K562 (cell line): ENCODE measurements around the gene HELT. TPM values are rescaled to one million over a fixed set of nuclear protein-coding genes. Genes with fewer than 3 reads are reported as not detected.

Experiments used
- ATAC-seq: fragments of 200-7000 bp; cut with Tn5 transposase; 3 replicates; pipeline ENCODE4 v1.9.1; 2020; ENCODE audit warnings: moderate library complexity
- BruUV-seq: library from RNA; stranded (reverse); fragments of 400-500 nt; replicated peaks from 2 replicates; lab custom pipeline; 2021; lab: Mats Ljungman, UMichigan
- CTCF ChIA-PET: fragments of 300-600 bp; formaldehyde crosslinking; extraction: SDS; loops from one replicate; lab custom pipeline; 2021; ENCODE audit warnings: low intra/inter-chr PET ratio; lab: Yijun Ruan, JAX
- POLR2A ChIA-PET: fragments of 300-600, 350-650 bp; sonication (Branson Sonifier 250); formaldehyde crosslinking; extraction: SDS; loops from one replicate; lab custom pipeline; 2021; ENCODE audit warnings: antibody characterized with exemption, inconsistent platforms; lab: Yijun Ruan, JAX
- DNase-seq, 4 experiments: peaks; one replicate each; pipeline versions ENCODE4 v3.0.0 to v3.0.0-alpha.2; 2011 to 2018; ENCODE audit warnings: low spot score in 3 of 4, mixed read lengths in 3 of 4; ENCODE audit errors: extremely low read depth in 1 of 4
- FAIRE-seq: peaks from 2 replicates; lab custom pipeline; 2011; peaks lifted over from hg19 to GRCh38; lab: Jason Lieb, UNC
- H2AFZ ChIP-seq: 2 replicates; pipeline ENCODE4 v1.6.0; 2011; ENCODE audit warnings: low read depth, low read length, control low read depth, inconsistent platforms
- H3K27ac ChIP-seq: fragments of 200-600 bp; 3 replicates; pipeline ENCODE4 v1.8.0; 2011; ENCODE audit warnings: low read depth, mild to moderate bottlenecking, control low read depth, inconsistent platforms, low read length, moderate library complexity, mixed read lengths; ENCODE audit errors: extremely low read depth
- H3K27me3 ChIP-seq, 2 experiments: fragments of 300-600 bp in 1 of 2; 2 replicates in 1 of 2; 3 replicates in 1 of 2; pipeline versions ENCODE4 v1.6.0 to v1.8.0; 2011; ENCODE audit warnings: inconsistent platforms in 2 of 2, low read length in 2 of 2, mild to moderate bottlenecking in 1 of 2, mixed read lengths in 1 of 2, moderate library complexity in 1 of 2; ENCODE audit not compliant: control insufficient read depth in 2 of 2, insufficient read depth in 2 of 2
- H3K36me3 ChIP-seq: fragments of 300-600 bp; 3 replicates; pipeline ENCODE4 v1.8.0; 2011; ENCODE audit warnings: mild to moderate bottlenecking, low read length, inconsistent platforms; ENCODE audit not compliant: control insufficient read depth, insufficient read depth
- H3K4me1 ChIP-seq, 2 experiments: fragments of 200-600 bp in 1 of 2; replicated peaks in 1 of 2; 2 replicates in 1 of 2; 3 replicates in 1 of 2; pipeline versions ENCODE4 v1.5.1 to v1.8.0; 2011; ENCODE audit warnings: inconsistent platforms in 2 of 2, low read length in 2 of 2, mild to moderate bottlenecking in 1 of 2, mixed read lengths in 1 of 2, moderate library complexity in 1 of 2; ENCODE audit not compliant: control insufficient read depth in 2 of 2, insufficient read depth in 2 of 2
- H3K4me2 ChIP-seq: 2 replicates; pipeline ENCODE4 v1.6.1; 2011; ENCODE audit warnings: low read length, control low read depth, inconsistent platforms, mixed read lengths; ENCODE audit not compliant: insufficient read depth
- H3K4me3 ChIP-seq: fragments of 200-600 bp; sonication (generic), shearing (Covaris generic); 2 replicates; pipeline ENCODE4 v1.5.1; 2016; ENCODE audit warnings: control low read depth, inconsistent platforms
- H3K79me2 ChIP-seq: fragments of 200-600 bp; 3 replicates; pipeline ENCODE4 v1.8.0; 2011; ENCODE audit warnings: low read length, inconsistent platforms; ENCODE audit not compliant: control insufficient read depth, insufficient read depth
- H3K9ac ChIP-seq, 2 experiments: 2 replicates each; pipeline versions ENCODE4 v1.6.0 to v1.6.1; 2011; ENCODE audit warnings: low read depth in 2 of 2, low read length in 2 of 2, control low read depth in 1 of 2, inconsistent platforms in 1 of 2, mild to moderate bottlenecking in 1 of 2, mixed read lengths in 1 of 2; ENCODE audit not compliant: insufficient read depth in 1 of 2
- H3K9me1 ChIP-seq: one replicate; pipeline ENCODE4 v1.6.0; 2011; ENCODE audit warnings: inconsistent platforms, mild to moderate bottlenecking, low read length, moderate library complexity; ENCODE audit not compliant: control insufficient read depth, insufficient read depth
- H3K9me3 ChIP-seq: replicated peaks from 2 replicates; pipeline ENCODE4 v1.5.1; 2011; ENCODE audit warnings: low read depth, low read length, inconsistent platforms; ENCODE audit not compliant: control insufficient read depth, insufficient read depth
- H4K20me1 ChIP-seq: replicated peaks from 2 replicates; pipeline ENCODE4 v1.6.1; 2011; ENCODE audit warnings: low read length, inconsistent platforms, mixed read lengths; ENCODE audit not compliant: control insufficient read depth, insufficient read depth
- ARNT ChIP-seq, 2 experiments: fragments of 450-650 bp; IDR thresholded peaks; 2 replicates each; pipeline ENCODE4 v1.6.1; 2016; ENCODE audit warnings: mild to moderate bottlenecking in 1 of 2
- ASH1L ChIP-seq: fragments of 450-650 bp; IDR thresholded peaks from 2 replicates; pipeline ENCODE4 v1.6.1; 2018; ENCODE audit warnings: borderline replicate concordance, mild to moderate bottlenecking, low read depth; ENCODE audit not compliant: partially characterized antibody
- CAMTA2 ChIP-seq: fragments of 250-450 bp; sonication (Bioruptor Pico); conservative IDR thresholded peaks from 2 replicates; pipeline ENCODE4 v1.5.1; 2022
- CBX1 ChIP-seq: sonication (generic); IDR thresholded peaks from 2 replicates; pipeline ENCODE4 v1.6.1; 2016; ENCODE audit warnings: antibody characterized with exemption, low read depth, mild to moderate bottlenecking
- HDAC3 ChIP-seq: fragments of 450-650 bp; IDR thresholded peaks from 2 replicates; pipeline ENCODE4 v1.6.1; 2018; ENCODE audit warnings: borderline replicate concordance, mild to moderate bottlenecking, moderate library complexity; ENCODE audit not compliant: partially characterized antibody
- MECOM ChIP-seq: fragments of 250-450 bp; sonication (Bioruptor Pico); IDR thresholded peaks from 2 replicates; pipeline ENCODE4 v1.8.0; 2022; ENCODE audit warnings: inconsistent platforms
- NR1H2 ChIP-seq: sonication (generic); formaldehyde crosslinking; IDR thresholded peaks from 2 replicates; pipeline ENCODE4 v1.4.0; 2020; ENCODE audit warnings: mild to moderate bottlenecking, missing genetic modification reagents
- PCBP2 ChIP-seq: fragments of 200-400 bp; formaldehyde crosslinking; IDR thresholded peaks from 2 replicates; pipeline ENCODE4 v1.6.1; 2018; ENCODE audit warnings: low read length, low read depth, mild to moderate bottlenecking, moderate library complexity; ENCODE audit not compliant: poor library complexity, severe bottlenecking
- RUNX1 ChIP-seq: sonication (generic); IDR thresholded peaks from 2 replicates; pipeline ENCODE4 v1.6.1; 2016; ENCODE audit warnings: antibody characterized with exemption, low read depth
- SMAD3 ChIP-seq: fragments of 450-650 bp; formaldehyde crosslinking; conservative IDR thresholded peaks from 2 replicates; pipeline ENCODE4 v1.4.0; 2020; ENCODE audit warnings: mild to moderate bottlenecking
- U2AF1 ChIP-seq: fragments of 200-400 bp; formaldehyde crosslinking; optimal IDR thresholded peaks from 2 replicates; pipeline ENCODE3; 2017; ENCODE audit warnings: mild to moderate bottlenecking, low read depth, low read length, moderate library complexity
- ZNF311 ChIP-seq: fragments of 250-450 bp; sonication (Bioruptor Pico); IDR thresholded peaks from 2 replicates; pipeline ENCODE4 v1.4.0; 2020; ENCODE audit warnings: mild to moderate bottlenecking, moderate library complexity
- WGBS: fragments of 100-300 bp; shearing (Covaris generic); methylation state at CpG from one replicate; pipeline ENCODE4 v1.1.6; 2016; ENCODE audit warnings: low coverage, mixed read lengths; ENCODE audit not compliant: insufficient coverage; ENCODE audit errors: missing lambda C conversion rate; 5-methylcytosine and 5-hydroxymethylcytosine counted together
- in situ Hi-C: fragments of 300-500 bp; cut with MboI; formaldehyde crosslinking; loops from 4 replicates; pipeline ENCODE4 v1.15.0; 2018; ENCODE audit warnings: inconsistent platforms, mixed read lengths
- intact Hi-C: fragments of 100-400 bp; cut with micrococcal nuclease; formaldehyde crosslinking; loops from 2 replicates; pipeline ENCODE4 v1.14.2; 2022
- polyA plus RNA-seq, 8 experiments: library from polyadenylated mRNA; depleted of rRNA in 4 of 8; stranded (reverse) in 5 of 8; unstranded in 3 of 8; fragments of >200 nt; fragmentation: Nextera tagmentation in 2 of 8; fragmentation: Illumina TruSeq in 1 of 8; extraction: Ambion mirVana in 2 of 8; extraction: Trizol in 1 of 8; gene quantifications; 2 replicates each; pipeline versions ENCODE4 v1.2.1 to v1.2.3, GENCODE V29; 2011 to 2014; ENCODE audit warnings: inconsistent platforms in 1 of 8, missing spikeins in 1 of 8
- total RNA-seq, 7 experiments: library from RNA; depleted of rRNA in 6 of 7; stranded (reverse); fragments of >200 nt in 6 of 7; fragmentation: Illumina TruSeq in 2 of 7; extraction: Trizol in 2 of 7; gene quantifications; 2 replicates each; pipeline versions ENCODE4 v1.2.1 to v1.2.3, GENCODE V29; 2011 to 2021; ENCODE audit warnings: low replicate concordance in 1 of 7

Gene HELT
- total and polyA plus RNA-seq, 9 of the 15 experiments (the other 6 are each of a cell fraction or from before 2014, with no cell fraction given) = not detected

GRCh38 chr4:185016101-185016940 lies 2.0 kb upstream of the HELT start:
- Histone ChIP-seq H4K20me1 (no peaks in the 10 kb centered on the region), H3K4me2 (no peak overlapping the region), H3K27me3 (peaks cover 46 to 87% of the 10 kb centered on the region in 2 experiments), H2AFZ (no peak overlapping the region), H3K27ac (no peak overlapping the region), H3K9ac (no peak overlapping the region), H3K4me3 (no peak overlapping the region), H3K36me3 (no peaks in the 10 kb centered on the region), H3K79me2 (no peaks in the 10 kb centered on the region), H3K9me1 (no peaks in the 10 kb centered on the region), H3K9me3 (no peaks in the 10 kb centered on the region), H3K4me1 (peaks cover 0 to 33% of the 10 kb centered on the region in 2 experiments; a peak in 2 of 5 replicates)
- 13% methylated on average over 37 of the region's 47 CpGs for WGBS
- CTCF ChIA-PET = no interaction called here
- in situ Hi-C loops = no loop called here
- no TSS peak for BruUV-seq
- FAIRE-seq (no peak), DNase-seq (no peak), ATAC-seq (no peak)
- POLR2A ChIA-PET = interaction anchor here (0.6 kb wide), 2 partner anchors 9 to 948 kb away, joined by 3 read pairs; no protein-coding TSS in a partner anchor
- intact Hi-C loops = no loop called here
- TF ChIP-seq U2AF1 (no peak), ARNT (IDR thresholded peaks at IDR 0.05) (no peak), HDAC3 (no peak), SMAD3 (CRISPR knock-in tag) (no peak), MECOM (CRISPR knock-in tag) (no peak), ZNF311 (CRISPR knock-in tag) (no peak), CAMTA2 (CRISPR knock-in tag) (no peak), NR1H2 (CRISPR knock-in tag) (no peak), ASH1L (no peak), PCBP2 (no peak), RUNX1 (no peak), CBX1 (no peak)
